ENCODE measurements around the gene CD19.

GRCh38 chr16:28930203-28930602, 1.6 kb upstream of the CD19 start:
- no peak for TF ChIP-seq TAF1 (IDR thresholded peaks at IDR 0.05; ENCODE audit: borderline replicate concordance, insufficient read depth, low read length)
- TF ChIP-seq REST (IDR thresholded peaks at IDR 0.05; ENCODE audit: insufficient read depth in 1 of 2, low read depth in 2 of 2, low read length in 2 of 2): no peak
- TF ChIP-seq POLR2AphosphoS5 (IDR thresholded peaks at IDR 0.05; ENCODE audit: low read depth, low read length): no peak
- TF ChIP-seq SIN3A (IDR thresholded peaks at IDR 0.05; ENCODE audit: borderline replicate concordance, insufficient read depth, low read length): no peak
- TF ChIP-seq FOXP2 (optimal IDR thresholded peaks at IDR 0.05; ENCODE audit: borderline replicate concordance, extremely low read depth, extremely low read length, insufficient read depth): no peak
